Measurements from ENCODE around the gene BMPR1B.

The BMPR1B gene

DNA sequence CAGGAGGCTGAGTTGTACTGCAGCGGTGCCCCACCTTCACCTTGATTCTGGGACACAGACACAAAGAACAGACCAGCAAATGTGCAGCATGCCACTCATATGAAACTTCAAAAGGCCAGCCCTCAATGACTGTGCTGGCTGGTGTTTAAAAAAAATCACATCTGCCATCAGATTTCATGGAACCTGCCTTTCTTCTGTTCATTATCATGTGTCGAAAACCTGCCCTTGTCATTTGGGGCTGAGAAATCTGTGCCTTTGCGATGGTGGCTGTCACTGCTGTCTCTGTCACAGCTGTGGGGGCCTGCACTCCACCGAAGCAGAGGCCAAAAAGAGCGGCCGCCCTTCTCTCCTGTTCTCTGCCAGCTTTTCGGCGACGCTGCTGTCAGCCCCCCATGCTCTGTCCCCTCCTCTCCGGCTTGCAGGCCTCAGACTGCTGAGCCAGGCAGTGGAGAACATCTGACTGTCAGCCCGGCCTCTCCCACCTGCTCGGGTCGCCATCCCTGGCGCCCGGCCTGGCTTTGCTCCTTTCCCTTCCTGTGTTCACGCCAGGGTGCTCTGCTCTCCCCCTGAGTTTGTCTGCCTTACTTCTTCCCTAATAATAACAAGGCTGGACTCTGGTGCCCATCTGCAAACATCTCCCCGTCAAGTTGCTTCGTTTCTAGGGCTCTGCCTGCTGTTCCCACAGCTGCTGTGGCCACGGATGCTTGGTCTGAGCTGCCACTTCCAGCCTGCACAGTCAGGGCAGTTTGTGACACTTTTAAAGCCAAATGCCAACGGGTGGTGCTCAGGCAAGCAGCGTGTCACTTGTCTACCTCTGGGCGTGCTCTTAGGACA lies 435.9 kb downstream of the BMPR1B start:
- in situ Hi-C loops (cut with MboI; ENCODE audit: low sequenced_read_pairs), result no loop called here
- no peaks in the 10 kb centered on the region for H3K36me3 ChIP-seq (replicated peaks)
- H3K9me3 ChIP-seq, result no peaks in the 10 kb centered on the region
- no peaks in the 10 kb centered on the region for H3K27me3 ChIP-seq (ENCODE audit: low read depth)
- H3K4me1 ChIP-seq, result peaks cover 3% of the 10 kb centered on the region; the same call in 1 of the 2 replicates
- no peak for DNase-seq (ENCODE audit: low spot score in 2 of 2)
- H3K4me3 ChIP-seq, result no peak overlapping the region

DNA sequence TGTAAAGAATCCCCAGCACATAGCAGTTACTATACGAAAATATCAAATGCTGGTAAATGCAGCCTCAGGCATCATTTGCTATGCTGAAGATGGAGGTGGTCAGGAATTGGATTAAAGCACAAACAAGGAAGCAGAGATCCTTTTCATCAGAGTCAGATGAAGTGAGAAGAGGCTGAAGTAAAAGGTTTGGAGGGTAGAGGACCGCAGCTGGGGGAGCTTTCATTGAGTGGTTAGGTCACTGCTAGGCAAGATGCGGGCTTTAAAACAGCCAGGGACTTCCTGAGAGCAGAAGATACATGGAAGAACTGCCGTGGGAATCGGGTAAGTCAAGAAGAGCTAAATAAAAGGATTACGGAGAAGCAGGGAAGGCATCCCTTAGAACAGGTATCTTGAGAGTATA lies 439.6 kb downstream of the BMPR1B start:
- in situ Hi-C loops (cut with MboI; ENCODE audit: low sequenced_read_pairs), result no loop called here
- no peaks in the 10 kb centered on the region for H3K36me3 ChIP-seq (replicated peaks)

DNA sequence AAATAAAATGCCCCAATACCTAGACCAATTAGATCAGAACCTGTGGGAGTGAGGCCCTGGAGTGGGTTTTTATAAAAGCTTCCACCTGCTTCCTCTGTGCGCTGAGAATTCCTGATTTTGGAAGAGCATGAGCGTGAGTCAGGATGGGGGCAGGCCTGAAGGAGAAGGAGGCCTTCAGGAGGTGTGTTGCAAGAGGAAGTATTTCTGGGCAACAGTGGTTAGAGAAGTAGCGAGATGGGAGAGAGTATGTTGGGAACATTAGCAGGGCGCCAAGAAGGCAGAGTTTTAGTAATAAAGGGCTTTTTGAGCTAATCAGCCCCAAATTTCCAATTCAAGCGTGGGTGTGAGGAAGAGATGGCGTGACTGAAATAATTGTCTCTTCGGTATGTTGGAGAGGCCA lies 441.2 kb downstream of the BMPR1B start:
- no peak overlapping the region for H3K4me3 ChIP-seq
- H3K27me3 ChIP-seq (ENCODE audit: low read depth), result no peaks in the 10 kb centered on the region
- no peaks in the 10 kb centered on the region for H3K9me3 ChIP-seq
- no peak for DNase-seq (ENCODE audit: low spot score in 2 of 2)
- H3K36me3 ChIP-seq (replicated peaks), result no peaks in the 10 kb centered on the region
- no peaks in the 10 kb centered on the region for H3K4me1 ChIP-seq
- in situ Hi-C loops (cut with MboI; ENCODE audit: low sequenced_read_pairs), result no loop called here

More for the DNA sequence above, 439.6 kb downstream of the BMPR1B start:
- Histone ChIP-seq H3K4me3 (no peak overlapping the region), H3K27me3 (ENCODE audit: low read depth) (no peaks in the 10 kb centered on the region), H3K4me1 (no peaks in the 10 kb centered on the region), H3K9me3 (no peaks in the 10 kb centered on the region)
- no peak for DNase-seq (ENCODE audit: low spot score in 2 of 2)

DNA sequence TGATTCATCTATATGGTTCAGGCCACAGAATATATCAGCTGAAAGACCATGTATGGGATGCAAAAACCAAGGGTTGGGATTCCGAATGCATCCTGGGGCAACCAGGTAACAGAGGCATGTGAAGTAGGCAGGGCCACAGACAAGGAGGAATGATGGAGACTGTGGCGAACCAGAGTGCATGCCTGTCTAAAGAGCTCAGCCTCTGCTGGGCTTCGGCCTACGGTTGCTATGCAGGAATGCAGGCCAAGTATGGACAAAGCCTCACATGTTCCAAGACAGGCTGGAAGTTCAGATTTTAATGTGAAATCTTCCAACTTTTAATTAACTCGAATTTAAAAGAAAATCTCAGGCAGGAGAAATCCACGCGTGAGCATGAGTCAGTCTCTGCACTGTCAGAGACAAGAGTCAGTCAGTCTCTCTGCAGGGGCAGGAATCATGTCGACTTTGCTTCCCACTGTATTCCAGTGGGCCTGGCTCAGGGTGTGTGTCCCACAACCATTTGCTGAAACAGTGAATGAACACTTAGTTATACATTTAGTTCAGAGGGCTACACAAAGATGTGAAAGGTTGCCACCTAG lies 446.6 kb downstream of the BMPR1B start:
- no peaks in the 10 kb centered on the region for H3K27me3 ChIP-seq (ENCODE audit: low read depth)
- H3K36me3 ChIP-seq (replicated peaks), result no peaks in the 10 kb centered on the region
- no peak for DNase-seq (ENCODE audit: low spot score in 2 of 2)
- in situ Hi-C loops (cut with MboI; ENCODE audit: low sequenced_read_pairs), result no loop called here
- no peak overlapping the region for H3K4me3 ChIP-seq
- H3K9me3 ChIP-seq, result no peaks in the 10 kb centered on the region
- H3K4me1 ChIP-seq, result no peaks in the 10 kb centered on the region

DNA sequence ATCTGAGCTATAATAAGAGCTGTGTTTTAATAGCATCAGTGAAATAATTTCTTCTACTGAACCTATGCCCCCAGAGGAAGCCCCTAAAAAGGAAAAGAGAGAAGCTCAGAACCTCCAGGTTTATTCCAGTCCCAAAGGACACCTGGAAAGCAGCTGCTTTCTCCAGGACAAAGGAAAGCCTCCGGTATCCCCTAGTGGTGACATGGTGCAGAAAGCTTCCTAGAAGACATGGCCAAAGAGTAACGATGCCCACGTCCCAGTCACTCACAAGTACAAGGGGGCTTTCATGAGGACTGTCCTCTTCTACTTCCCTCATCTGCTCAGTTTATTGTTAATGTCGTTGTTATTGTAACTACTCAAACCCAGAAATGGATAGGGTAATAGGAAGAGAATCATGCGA lies 447.1 kb downstream of the BMPR1B start:
- H3K4me1 ChIP-seq, result no peaks in the 10 kb centered on the region
- no peak for DNase-seq (ENCODE audit: low spot score in 2 of 2)
- H3K9me3 ChIP-seq, result no peaks in the 10 kb centered on the region
- no peaks in the 10 kb centered on the region for H3K27me3 ChIP-seq (ENCODE audit: low read depth)
- no peaks in the 10 kb centered on the region for H3K36me3 ChIP-seq (replicated peaks)
- H3K4me3 ChIP-seq, result no peak overlapping the region
- in situ Hi-C loops (cut with MboI; ENCODE audit: low sequenced_read_pairs), result no loop called here

Measured in HAP-1 (cell line).